GM12875 (cell line): ENCODE measurements around the gene CNN2.

Experiments
- H3K4me3 ChIP-seq: one replicate; pipeline ENCODE4 v1.5.1; 2011; ENCODE audit warnings: low read depth, low read length, control low read depth
- TF ChIP-seq, protein P1 (sequence below): IDR thresholded peaks from 2 replicates; pipeline ENCODE4 v1.5.1; 2011; ENCODE audit warnings: low read depth, mild to moderate bottlenecking, control low read depth, inconsistent platforms, low read length, moderate library complexity, borderline replicate concordance; ENCODE audit not compliant: insufficient read depth

Gene CNN2

DNA sequence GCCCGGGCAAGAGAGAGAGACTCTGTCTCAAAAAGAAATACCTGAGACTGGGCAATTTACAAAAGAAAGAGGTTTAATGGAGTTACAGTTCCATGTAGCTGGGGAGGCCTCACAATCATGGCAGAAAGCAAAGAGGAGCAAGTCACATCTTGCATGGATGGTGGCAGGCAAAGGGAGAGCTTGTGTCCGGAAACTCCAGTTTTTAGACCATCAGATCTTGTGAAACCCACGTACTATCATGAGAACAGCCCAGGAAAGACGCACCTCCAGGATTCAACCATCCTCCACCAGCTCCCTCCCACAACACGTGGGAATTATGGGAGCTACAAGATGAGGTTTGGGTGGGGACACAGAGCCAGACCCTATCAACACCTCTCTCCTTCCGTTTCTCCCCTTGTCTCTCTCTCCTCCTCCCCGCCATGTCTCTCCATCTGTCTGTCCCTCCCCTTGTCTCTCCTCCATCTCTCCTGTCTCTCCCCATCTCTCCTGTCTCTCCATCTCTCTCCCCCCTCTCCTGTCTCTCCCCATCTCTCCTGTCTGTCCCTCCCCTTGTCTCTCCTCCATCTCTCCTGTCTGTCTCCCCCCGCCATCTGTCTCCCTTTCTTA lies 58.7 kb downstream of the CNN2 start:
- TF ChIP-seq, protein P1, sequence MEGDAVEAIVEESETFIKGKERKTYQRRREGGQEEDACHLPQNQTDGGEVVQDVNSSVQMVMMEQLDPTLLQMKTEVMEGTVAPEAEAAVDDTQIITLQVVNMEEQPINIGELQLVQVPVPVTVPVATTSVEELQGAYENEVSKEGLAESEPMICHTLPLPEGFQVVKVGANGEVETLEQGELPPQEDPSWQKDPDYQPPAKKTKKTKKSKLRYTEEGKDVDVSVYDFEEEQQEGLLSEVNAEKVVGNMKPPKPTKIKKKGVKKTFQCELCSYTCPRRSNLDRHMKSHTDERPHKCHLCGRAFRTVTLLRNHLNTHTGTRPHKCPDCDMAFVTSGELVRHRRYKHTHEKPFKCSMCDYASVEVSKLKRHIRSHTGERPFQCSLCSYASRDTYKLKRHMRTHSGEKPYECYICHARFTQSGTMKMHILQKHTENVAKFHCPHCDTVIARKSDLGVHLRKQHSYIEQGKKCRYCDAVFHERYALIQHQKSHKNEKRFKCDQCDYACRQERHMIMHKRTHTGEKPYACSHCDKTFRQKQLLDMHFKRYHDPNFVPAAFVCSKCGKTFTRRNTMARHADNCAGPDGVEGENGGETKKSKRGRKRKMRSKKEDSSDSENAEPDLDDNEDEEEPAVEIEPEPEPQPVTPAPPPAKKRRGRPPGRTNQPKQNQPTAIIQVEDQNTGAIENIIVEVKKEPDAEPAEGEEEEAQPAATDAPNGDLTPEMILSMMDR, result no peak
- no peak overlapping the region for H3K4me3 ChIP-seq

DNA sequence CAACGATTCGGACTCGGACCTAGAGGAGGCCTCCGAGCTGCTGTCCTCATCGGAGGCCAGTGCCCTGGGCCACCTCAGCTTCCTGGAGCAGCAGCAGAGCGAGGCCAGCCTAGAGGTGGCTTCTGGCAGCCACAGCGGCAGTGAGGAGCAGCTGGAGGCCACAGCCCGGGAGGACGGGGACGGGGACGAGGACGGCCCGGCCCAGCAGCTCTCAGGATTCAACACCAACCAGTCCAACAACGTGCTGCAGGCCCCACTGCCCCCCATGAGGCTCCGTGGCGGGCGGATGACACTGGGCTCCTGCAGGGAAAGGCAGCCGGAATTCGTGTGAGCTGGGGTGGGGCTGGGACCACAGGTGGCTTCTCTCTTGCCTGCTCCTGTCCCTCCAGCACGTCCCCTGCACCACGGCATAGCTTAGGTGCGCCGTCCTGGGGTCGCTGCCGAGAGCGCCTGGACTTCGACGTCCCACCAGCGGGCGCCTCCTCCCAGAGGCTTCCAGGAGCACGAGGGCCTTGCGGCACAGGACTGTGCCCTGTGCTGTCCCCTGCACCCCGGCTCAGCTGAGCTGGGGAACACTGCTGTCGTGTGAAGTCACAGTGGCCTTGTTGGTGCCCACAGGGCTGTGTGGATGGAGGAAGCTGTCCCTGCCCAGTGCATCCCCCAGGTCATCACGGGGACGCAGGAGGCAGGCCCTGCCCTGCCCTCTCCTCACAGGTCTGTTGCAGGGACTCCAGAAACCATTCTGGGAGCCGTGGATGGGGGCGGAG lies 59.5 kb downstream of the CNN2 start:
- H3K4me3 ChIP-seq, result no peak overlapping the region
- TF ChIP-seq, protein P1, result no peak

- TF ChIP-seq, protein P1, result no peak
Measured at GRCh38 chr19:1086613-1087012, 60.2 kb downstream of the CNN2 start.

GRCh38 chr19:1087813-1088415 lies 61.5 kb downstream of the CNN2 start:
- no peak overlapping the region for H3K4me3 ChIP-seq

More at GRCh38 chr19:1086613-1087012, 60.2 kb downstream of the CNN2 start:
- no peak overlapping the region for H3K4me3 ChIP-seq

DNA sequence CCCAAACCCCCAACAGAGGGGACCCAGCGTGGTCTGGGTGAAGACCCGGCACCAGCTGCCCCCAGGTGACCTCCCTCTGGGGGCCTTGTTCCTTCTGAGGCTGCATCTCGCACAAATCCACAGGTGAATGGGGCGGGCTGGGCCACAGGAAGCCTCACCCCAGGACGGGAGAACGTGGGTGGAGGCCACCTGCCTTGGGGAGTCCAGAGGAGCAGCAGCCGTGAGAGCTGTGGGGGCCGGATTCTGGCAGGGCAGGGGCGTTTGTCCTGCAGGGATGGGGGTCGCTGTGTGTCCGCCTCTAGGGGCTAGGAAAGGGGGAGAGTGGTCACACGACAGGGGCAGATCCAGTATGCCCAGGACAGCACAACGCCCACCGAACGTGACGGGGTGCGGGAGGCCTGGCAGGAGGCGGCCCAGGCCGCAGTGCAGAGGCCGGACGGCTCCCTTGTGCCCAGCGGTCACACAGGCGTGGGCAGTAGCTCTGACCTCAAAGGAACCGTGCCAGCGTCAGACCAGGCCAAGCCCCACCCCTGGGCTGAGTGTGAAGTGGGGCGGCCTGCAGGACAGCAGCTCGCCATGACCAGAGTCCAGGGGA lies 62.1 kb downstream of the CNN2 start:
- TF ChIP-seq, protein P1, result no peak
- H3K4me3 ChIP-seq, result no peak overlapping the region

More at GRCh38 chr19:1087813-1088415, 61.5 kb downstream of the CNN2 start:
- TF ChIP-seq, protein P1, result peak; percentile 20; the same call in 1 of the 2 replicates
